Measurements from ENCODE around the gene NAT8.
"Not testable (repeated sequence)": the region's sequence is repeated elsewhere in the genome, so short reads cannot be mapped to it uniquely, and the experiment has no call there.

NAT8 gene

DNA sequence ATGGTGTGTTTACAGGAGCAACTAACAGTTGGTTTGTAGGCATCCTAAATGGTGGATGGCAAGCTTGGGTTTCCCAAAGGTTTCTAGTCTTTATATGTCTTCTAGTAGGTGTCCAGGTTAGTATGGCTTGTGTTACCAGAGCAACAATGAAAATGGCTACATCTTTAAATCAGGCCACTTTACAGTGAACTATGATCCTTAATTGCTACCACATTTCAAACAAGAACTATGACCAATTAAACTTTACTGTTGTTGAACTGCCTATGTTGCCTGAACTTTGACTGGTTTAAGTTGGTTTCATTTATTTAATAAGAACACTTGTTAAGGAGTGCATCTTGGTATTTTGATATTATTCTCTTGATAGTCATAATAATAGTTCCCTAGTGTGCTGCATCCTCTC lies 5.2 kb downstream of the NAT8 start:
- DNase-seq (ENCODE audit: low read depth in 2 of 2), result not testable (repeated sequence)

DNA sequence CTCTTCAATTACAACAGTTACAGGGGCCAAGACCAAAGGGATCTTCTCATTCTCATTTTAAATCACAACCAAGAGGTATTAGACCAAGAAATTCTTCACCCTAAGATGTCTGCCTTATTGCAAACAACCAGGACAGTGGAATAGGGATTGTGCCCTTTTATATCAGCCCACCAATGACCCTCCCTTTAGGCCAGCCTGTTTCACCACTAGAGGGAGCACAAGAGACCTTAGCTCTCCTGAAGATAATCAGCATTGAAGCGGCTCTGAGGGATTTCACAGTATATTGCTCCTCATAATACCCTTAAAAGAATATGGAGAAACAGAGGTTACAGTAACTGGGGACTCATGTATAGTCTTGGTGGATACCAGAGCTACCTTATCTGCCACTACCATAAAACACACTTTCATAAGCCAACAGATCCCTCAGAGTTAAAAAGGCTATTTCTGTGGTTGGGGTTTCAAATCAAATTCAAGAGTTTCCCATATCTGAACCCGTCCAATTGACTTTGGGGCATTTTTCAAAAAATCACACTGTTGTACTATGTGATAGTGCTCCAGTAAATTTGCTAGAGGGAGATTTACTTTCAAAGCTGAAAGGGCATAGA lies 11.5 kb downstream of the NAT8 start:
- DNase-seq (ENCODE audit: low read depth in 2 of 2), result not testable (repeated sequence)

DNA sequence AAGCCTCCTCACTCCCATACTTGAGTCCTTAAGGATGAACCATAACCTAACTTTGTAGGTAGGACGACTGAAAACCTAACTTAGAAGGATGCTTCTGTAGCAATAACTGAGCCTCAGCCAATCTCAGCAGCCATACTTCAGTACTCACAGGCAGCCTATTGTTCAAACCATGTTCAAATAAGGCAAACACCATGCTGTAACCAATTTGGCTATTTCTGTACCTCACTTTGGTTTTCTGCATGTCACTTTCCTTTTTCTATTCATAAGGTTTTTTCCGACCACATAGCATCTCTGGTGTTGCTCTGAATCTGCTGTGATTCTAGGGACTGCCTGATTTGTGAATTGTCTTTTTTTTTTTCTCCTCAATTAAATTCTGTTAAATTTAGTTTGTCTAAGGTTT lies 13.7 kb downstream of the NAT8 start:
- DNase-seq (ENCODE audit: low read depth in 2 of 2), result not testable (repeated sequence)

DNA sequence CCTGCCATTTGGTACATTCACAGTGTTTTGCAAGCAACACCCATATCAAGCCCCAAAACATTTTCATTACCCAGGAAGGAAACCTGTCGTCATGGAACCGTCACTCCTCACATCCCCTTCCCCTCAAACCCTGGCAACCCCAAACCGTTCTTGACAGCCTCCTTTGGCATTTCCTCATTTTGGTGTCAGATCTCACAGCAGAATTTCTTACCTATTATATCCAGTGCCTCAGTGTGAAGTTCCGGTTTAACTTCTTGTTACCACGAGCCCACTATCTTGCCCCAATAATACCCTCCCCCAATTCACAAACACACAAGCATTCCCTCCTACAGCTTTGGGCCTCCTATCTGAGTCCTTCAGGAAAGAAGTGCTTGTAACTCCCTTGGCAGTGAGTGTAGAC lies 16.0 kb downstream of the NAT8 start:
- DNase-seq (ENCODE audit: low read depth in 2 of 2), result not testable (repeated sequence)

DNA sequence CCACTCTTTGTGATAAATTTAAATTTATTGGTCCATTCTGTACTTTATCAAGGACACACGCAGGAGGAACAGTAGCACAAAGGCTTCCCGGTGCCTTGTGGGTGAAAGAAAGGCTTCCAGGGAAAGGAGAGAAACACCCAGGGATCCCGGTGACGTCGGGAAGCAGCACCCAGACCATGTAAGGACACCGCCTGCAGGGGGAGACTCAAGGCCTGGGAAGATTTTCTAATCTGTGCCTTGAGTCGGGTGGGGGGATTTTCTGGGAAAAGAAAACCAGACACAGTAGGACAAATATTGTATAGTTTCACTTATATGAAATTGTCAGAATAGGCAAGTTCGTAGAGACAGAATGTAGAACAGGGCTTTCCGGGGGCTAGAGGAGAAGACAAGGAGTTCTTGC lies 17.6 kb downstream of the NAT8 start:
- DNase-seq (ENCODE audit: low read depth in 2 of 2), result not testable (repeated sequence)

DNA sequence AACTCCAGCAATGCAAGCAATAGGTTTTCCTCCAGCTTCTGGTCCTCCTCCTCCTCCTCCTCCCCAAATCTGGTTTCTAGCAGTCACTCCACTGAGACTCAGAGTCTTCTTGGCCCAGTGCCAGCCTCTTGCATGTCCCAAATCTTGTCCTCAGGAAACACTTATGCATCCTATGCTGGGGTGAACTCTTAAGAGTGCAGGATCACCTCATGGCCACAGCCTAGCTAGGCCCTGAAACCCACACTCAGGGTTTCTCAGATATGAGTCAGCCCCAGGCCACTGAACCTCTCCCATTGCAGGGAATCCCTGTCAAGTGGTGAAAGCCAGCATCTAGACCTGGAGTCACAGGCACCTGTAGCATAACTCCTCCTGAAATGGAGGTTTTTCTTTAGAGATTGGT lies 18.2 kb downstream of the NAT8 start:
- DNase-seq (ENCODE audit: low read depth in 2 of 2), result not testable (repeated sequence)

DNA sequence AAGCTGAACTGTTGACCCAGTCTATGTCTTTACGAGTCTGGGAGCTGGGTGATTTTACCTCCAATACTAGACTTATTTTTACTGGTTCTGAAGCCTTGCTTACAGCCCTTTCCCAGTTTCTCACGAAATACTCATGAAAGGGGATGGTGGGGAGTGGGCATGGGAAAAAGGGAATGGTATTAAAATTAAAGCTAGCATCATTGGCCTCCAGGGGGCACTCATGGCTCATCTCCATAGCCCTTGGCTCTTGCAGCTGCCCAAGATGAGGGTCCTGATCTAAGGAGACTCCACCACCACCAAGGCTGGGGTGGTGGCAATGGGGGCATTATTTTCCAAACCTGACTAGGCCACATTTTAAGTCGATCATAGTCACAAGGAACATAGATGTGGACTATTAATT lies 22.3 kb downstream of the NAT8 start:
- DNase-seq (ENCODE audit: low read depth in 2 of 2), result not testable (repeated sequence)

DNA sequence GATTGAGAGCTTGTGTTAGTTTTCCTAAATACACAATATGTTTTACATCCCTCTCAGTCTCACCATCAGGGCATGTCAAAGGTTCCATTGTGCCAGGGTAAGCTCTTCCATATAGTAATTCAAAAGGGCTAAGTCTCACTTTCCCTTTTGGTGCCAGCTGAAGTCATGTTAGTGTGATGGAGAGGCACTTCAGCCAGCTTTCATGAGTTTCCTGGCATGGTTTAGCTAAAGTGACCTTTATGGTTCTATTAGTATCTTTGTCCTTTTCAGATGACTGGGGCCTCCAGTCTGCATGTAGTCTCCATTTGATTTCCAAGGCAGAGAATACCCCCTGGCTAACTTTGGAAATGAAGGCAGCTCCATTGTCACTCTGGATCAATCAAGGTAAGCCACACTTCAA lies 27.2 kb downstream of the NAT8 start:
- DNase-seq (ENCODE audit: low read depth in 2 of 2), result no peak

DNA sequence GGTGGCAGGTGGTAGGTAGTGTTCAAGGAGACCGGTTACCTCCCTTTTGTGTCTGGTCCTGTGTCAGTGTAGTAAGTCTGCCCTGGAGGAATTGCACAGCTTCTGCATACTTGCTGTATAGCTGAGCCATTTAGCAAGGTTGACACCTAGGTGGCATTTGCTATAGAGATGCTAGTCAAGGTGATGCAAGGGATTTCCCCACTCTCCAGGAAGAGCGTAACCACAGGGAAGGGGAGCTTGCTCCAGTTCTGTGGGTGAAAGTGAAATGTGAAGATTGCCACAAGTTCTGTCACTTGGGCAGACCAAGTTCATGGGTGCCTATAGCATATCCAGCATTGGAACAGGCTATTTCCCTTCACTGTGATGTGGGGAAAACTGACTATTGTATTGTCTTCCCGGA lies 28.1 kb downstream of the NAT8 start:
- no peak for DNase-seq (ENCODE audit: low read depth in 2 of 2)

DNA sequence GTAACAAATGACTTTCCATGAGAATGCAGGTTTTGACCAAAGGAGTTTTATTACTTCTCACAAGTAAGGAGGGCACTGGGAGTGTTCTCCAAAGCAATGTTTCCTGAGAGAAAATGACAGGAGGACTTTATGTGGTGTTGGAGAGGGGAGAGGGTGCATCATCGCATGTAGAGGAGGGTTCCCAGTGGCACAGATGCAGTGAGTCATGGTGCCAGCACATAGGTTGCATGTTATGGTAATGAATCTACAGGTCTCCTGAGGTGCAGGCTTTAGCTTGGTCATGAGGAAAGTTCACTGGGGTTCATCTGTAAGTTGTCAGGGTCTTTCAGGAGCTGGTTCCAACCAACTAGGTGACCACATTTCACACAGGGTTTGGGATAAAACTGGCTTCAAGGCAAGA lies 30.4 kb downstream of the NAT8 start:
- DNase-seq (ENCODE audit: low read depth in 2 of 2), result no peak

DNA sequence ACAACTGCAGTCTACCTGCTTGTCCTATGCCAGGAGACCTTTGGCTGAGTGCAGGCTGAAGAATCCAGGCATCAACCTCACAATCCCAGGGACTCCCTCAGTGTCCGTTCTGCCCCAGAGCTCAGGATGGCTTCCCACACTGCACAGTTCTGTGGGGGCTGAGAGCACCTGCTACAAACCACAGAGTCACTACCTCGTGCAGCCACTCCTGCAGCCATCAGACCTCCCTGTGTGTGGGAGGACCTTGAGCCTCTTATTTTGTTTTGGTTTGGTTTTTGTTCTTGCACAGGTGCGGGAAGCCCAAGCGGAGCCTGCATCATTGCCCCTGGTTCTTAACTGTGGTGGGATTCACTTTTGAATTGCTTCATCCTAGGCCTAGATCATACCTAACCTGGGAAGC lies 31.0 kb downstream of the NAT8 start:
- no peak for DNase-seq (ENCODE audit: low read depth in 2 of 2)

DNA sequence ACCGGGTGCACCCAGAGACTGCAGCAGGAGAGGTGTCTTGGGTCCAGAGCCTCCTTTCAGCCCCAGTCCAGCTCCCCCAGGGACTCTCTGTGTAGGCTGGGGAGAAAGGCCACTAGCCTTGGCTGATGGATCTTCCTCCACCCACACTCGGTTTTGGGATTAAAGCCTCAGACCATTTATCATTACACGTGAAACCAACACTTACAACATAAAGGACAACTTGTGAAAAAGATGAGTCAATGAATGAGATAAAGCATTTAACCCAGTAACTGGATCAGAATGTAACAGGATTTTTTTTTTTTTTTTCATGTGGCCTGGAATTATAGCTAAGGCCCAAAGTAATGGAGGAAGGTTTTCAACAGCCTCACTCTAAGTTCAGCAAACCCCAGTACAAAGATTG lies 32.1 kb downstream of the NAT8 start:
- DNase-seq (ENCODE audit: low read depth in 2 of 2), result no peak

DNA sequence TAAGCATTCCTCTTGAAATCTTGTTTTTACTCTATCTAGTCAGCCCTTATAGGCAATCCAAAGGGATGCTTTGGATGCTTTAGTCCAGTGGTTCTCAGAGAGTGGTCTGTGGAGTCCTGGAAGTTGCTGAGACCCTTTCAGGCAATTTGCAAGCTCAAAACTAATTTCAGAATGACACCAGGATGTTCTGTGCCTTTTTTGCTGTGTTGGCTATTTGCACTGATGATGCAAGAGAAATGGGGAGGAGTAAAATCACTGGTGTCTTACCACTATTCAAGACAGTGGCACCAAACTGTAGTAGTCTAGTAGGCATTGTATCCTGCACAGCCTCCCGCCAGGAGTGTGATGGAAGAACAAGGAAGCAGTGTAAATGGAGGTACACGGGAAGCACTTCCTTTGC lies 37.6 kb downstream of the NAT8 start:
- DNase-seq (ENCODE audit: low read depth in 2 of 2), result not testable (repeated sequence)

DNA sequence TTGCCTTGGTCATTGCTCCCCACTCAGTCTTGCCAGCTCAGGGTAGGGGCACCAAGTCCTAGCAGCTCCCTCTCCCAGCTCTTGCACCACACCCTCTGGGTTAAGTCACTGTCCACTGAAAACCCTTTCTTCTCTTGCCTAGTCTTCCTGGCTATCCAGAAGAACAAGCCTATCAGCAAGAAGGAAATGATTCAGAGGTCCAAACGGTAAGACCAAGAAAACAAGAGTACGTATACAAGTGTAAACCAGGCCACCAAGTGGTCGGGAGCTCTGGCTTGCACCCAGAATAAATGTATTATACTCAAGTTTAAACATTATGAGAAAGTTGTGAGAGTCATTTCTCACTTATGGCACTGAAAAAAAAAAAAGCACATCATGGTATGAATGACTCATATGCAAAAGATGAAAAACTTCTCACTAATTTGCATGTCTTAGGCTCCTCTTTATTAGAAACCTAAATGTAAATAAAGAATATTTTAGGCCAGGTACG lies 39.1 kb downstream of the NAT8 start:
- DNase-seq (ENCODE audit: low read depth in 2 of 2), result not testable (repeated sequence)

DNA sequence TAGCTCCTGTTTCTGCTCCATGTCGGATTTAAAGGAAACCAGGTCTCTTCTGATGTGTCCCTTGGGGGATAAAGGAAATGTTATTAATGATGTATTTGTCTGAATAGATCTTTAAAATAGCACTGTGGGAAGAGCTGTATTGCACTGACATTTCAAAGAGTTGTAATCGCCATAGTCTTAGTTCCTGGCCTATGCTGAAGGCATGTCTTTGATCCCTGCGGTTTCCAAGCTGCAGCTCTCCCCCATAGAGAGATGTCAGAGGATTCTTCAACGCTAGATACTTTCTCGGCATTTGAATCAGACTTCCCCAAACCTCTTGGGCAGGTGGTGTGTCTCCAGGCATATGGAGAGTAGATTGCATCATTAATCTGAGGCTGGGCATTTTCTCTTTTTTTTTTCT lies 40.4 kb downstream of the NAT8 start:
- no peak for DNase-seq (ENCODE audit: low read depth in 2 of 2)

DNA sequence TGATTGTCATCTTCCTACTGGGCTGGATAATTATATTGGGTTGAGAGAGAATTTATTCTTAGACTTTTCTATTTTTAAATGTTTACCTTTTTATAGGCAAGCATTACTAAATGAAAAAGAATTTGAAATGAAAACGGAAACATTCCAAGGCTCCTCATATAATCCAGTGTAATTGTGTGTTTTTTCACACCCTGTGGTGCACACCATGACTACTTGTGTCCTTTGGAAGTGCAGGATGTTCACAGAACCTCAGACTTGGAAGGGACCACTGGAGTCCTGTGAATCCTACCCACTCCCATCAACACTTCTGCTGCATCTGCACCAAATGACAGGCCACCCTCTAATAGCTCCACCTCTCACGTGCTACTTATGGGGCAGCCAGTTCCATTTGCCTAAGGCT lies 48.0 kb downstream of the NAT8 start:
- no peak for DNase-seq (ENCODE audit: low read depth in 2 of 2)

DNA sequence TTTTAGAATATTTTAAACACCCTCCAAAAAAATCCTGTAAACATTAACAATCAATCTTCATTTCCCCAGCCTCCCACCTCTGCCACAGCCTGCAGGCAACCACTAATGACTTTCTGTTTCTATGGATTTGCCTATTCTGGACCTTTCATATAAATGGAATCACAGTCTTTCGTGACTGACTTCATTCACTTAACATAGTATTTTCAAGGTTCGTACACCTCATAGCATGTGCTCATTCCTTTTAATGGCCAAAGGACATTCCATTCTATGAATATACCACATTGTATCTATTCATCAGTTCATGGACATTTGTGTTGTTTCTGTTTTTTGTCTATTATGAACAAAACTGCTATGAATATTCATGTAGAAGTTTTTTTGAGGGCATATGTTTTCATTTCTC lies 48.5 kb downstream of the NAT8 start:
- no peak for DNase-seq (ENCODE audit: low read depth in 2 of 2)
